Measurements from ENCODE around the gene CADPS2. TPM values are rescaled to one million over a fixed set of nuclear protein-coding genes. Genes with fewer than 3 reads are reported as not detected.
A peak's percentile ranks its signal among the peaks of the same experiment; 100 is the strongest.

The CADPS2 gene
- total and polyA plus RNA-seq, 8 donors = 7.7 to 27.3 (median 18.6) TPM

GRCh38 chr7:122887848-122888247, 1.6 kb upstream of the CADPS2 start:
- intact Hi-C loops (cut with DNase I) = no loop called here
- H3K4me3 ChIP-seq = no peak overlapping the region
- no peak for FAIRE-seq

DNA sequence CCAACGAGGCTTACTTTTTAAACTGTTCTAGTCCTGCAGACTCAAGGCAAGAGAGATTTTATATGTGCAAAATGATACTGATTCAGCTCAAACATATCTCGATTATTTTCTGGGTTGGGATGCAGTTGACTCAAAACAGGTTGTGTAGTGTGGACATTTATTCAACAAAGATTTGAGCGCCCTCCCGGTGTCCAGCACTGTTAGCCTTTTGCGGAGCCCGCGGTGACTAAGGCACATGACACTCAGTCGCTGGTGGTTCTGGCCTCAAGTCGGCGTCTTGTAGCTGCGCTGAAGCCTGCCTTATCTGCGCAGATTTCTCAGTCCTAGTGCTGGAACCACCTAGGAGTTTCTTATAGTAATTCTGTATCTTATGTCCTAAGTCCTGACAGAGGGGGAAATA, 938 bp upstream of the CADPS2 start:
- Histone ChIP-seq H3K27me3 (no peaks in the 10 kb centered on the region), H3K36me3 (no peaks in the 10 kb centered on the region), H3K4me1 (peaks cover 5 to 24% (median 8%) of the 10 kb centered on the region in 3 donors), H3K9me3 (no peaks in the 10 kb centered on the region), H3K4me3 (peak overlapping the region; percentile 76 to 90 (median 84)), H3K27ac (peak overlapping the region; percentile 93 to 97 (median 96))
- TF ChIP-seq CTCF (IDR thresholded peaks at IDR 0.05) = no peak
- DNase-seq (peak; percentile 61 to 85 (median 71)), ATAC-seq (peak; percentile 62 to 82 (median 72)), FAIRE-seq (no peak)
- intact Hi-C loops (cut with DNase I) = no loop called here
- WGBS, 2 donors = 0 to 1% methylated on average over 12 of the region's 12 CpGs

More at GRCh38 chr7:122887848-122888247, 1.6 kb upstream of the CADPS2 start:
- ATAC-seq (no peak), DNase-seq (no peak)
- no peaks in the 10 kb centered on the region for H3K27me3 ChIP-seq
- H3K36me3 ChIP-seq = no peaks in the 10 kb centered on the region
- peaks cover 2 to 18% (median 5%) of the 10 kb centered on the region in 3 donors for H3K4me1 ChIP-seq
- H3K27ac ChIP-seq = peak overlapping the region in 2 of 4 donors; percentile 96 to 97
- no peak for TF ChIP-seq CTCF (IDR thresholded peaks at IDR 0.05)
- H3K9me3 ChIP-seq = no peaks in the 10 kb centered on the region

DNA sequence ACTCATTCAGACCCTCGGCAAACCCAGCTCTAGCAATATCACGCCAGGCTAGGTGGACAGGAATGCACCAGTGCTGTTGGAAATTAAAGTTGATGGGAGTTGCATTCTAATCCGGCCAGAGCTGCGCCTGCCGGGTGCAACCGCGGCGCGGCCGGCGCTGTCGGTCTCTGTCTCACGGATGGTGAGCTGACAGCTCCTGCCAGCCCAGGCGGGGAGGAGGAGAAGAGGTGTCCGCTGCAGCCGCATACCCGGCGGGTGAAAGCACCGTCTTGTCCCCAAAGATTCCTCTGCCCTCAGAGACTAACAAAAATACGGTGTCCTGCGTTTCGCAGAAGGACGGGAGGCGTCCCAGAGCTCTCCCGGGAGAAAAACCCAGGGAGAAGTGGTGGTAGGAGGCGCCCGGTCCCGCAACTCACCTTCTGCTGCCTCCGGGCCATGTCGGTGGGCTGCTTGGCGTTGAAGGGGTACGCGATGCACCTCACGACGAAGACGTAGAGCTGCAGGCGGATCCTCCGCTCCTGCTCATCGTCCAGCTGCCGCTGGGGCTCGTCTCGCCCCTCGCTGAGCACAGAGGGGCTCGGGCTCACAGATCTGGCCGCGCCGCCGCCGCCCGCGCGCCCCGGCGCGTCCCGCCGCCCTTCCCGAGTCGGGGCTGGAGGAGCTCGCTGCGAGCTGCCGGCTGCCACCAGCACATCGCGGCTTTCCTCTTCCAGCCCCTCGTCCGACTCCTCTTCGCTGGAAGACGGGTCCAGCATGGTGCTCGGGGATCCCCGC, 490 bp downstream of the CADPS2 start:
- peak overlapping the region; percentile 93 to 97 (median 96) for H3K27ac ChIP-seq
- H3K9me3 ChIP-seq = no peaks in the 10 kb centered on the region
- ATAC-seq (peak; percentile 18 to 51 (median 40)), DNase-seq (peak in 5 of 6 donors; percentile 19 to 79 (median 49)), FAIRE-seq (no peak)
- peak overlapping the region; percentile 76 to 90 (median 84) for H3K4me3 ChIP-seq
- no peaks in the 10 kb centered on the region for H3K27me3 ChIP-seq
- intact Hi-C loops (cut with DNase I) = no loop called here
- peaks cover 8 to 39% (median 15%) of the 10 kb centered on the region in 3 donors for H3K4me1 ChIP-seq
- no peak for TF ChIP-seq CTCF (IDR thresholded peaks at IDR 0.05)
- no peaks in the 10 kb centered on the region for H3K36me3 ChIP-seq
- WGBS, 2 donors = 0 to 1% methylated on average over 69 to 70 of the region's 70 CpGs

GRCh38 chr7:122884186-122884585, 2.1 kb downstream of the CADPS2 start:
- no peak for FAIRE-seq
- DNase-seq = no peak
- Histone ChIP-seq H3K9me3 (no peaks in the 10 kb centered on the region), H3K4me1 (peaks cover 8 to 51% (median 27%) of the 10 kb centered on the region in 3 donors), H3K4me3 (peak overlapping the region in 2 of 4 donors; percentile 76 to 89), H3K36me3 (no peaks in the 10 kb centered on the region), H3K27ac (peak overlapping the region in 2 of 4 donors; percentile 20 to 26), H3K27me3 (no peaks in the 10 kb centered on the region)
- TF ChIP-seq CTCF (IDR thresholded peaks at IDR 0.05) = no peak
- WGBS, 2 donors = 29 to 38% methylated on average over 4 of the region's 4 CpGs
- ATAC-seq = no peak
- intact Hi-C loops (cut with DNase I) = no loop called here

All from pancreas (tissue), 10 donors.